Mesenchymal stem cell (in vitro differentiated cells and primary cell): ENCODE data around the gene TBCD.

Source experiments
- DNase-seq: peaks from one replicate; pipeline ENCODE4 v3.0.0-alpha.2; 2013
- H2AFZ ChIP-seq: one replicate; pipeline ENCODE4 v1.6.1; 2013; ENCODE audit warnings: low read depth, mild to moderate bottlenecking, control low read depth, inconsistent platforms, low read length, moderate library complexity
- H2AK5ac ChIP-seq: 2 replicates; pipeline ENCODE4 v1.6.1; 2013; ENCODE audit warnings: low read length, moderate library complexity, mild to moderate bottlenecking, inconsistent platforms; ENCODE audit not compliant: severe bottlenecking
- H2BK120ac ChIP-seq: one replicate; pipeline ENCODE4 v1.6.1; 2013; ENCODE audit warnings: low read depth, mild to moderate bottlenecking, inconsistent platforms, low read length, moderate library complexity
- H2BK12ac ChIP-seq, 2 experiments: one replicate each; pipeline ENCODE4 v1.6.1; 2013; ENCODE audit warnings: inconsistent platforms in 2 of 2, low read length in 2 of 2, mild to moderate bottlenecking in 2 of 2, moderate library complexity in 2 of 2, control low read depth in 1 of 2
- H2BK15ac ChIP-seq: one replicate; pipeline ENCODE4 v1.6.1; 2013; ENCODE audit warnings: mild to moderate bottlenecking, low read depth, inconsistent platforms; ENCODE audit not compliant: poor library complexity, severe bottlenecking
- H2BK5ac ChIP-seq: 2 replicates; pipeline ENCODE4 v1.6.1; 2013; ENCODE audit warnings: low read depth, mild to moderate bottlenecking, low read length, control low read depth, inconsistent platforms; ENCODE audit not compliant: poor library complexity, severe bottlenecking
- H3K14ac ChIP-seq, 2 experiments: one replicate each; pipeline ENCODE4 v1.6.1; 2013; ENCODE audit warnings: inconsistent platforms in 2 of 2, low read length in 2 of 2, control low read depth in 1 of 2, mild to moderate bottlenecking in 1 of 2, moderate library complexity in 1 of 2
- H3K18ac ChIP-seq, 2 experiments: one replicate each; pipeline ENCODE4 v1.6.1; 2013; ENCODE audit warnings: inconsistent platforms in 2 of 2, low read length in 2 of 2, control low read depth in 1 of 2, low read depth in 1 of 2, mild to moderate bottlenecking in 1 of 2
- H3K23ac ChIP-seq, 2 experiments: one replicate each; pipeline ENCODE4 v1.6.1; 2013; ENCODE audit warnings: inconsistent platforms in 2 of 2, low read length in 2 of 2, mild to moderate bottlenecking in 2 of 2, moderate library complexity in 2 of 2, control low read depth in 1 of 2
- H3K27ac ChIP-seq: 2 replicates; pipeline ENCODE4 v1.5.1; 2013; ENCODE audit warnings: mild to moderate bottlenecking, moderate library complexity, low read length, control low read depth, inconsistent platforms; ENCODE audit not compliant: poor library complexity, severe bottlenecking
- H3K27me3 ChIP-seq, 2 experiments: 2 replicates each; pipeline versions ENCODE4 v1.6.1 to v1.7.0; 2013; ENCODE audit warnings: low read length in 2 of 2, mild to moderate bottlenecking in 2 of 2, moderate library complexity in 2 of 2, control low read depth in 1 of 2, inconsistent platforms in 1 of 2; ENCODE audit not compliant: control insufficient read depth in 1 of 2, insufficient read depth in 1 of 2
- H3K36me3 ChIP-seq, 2 experiments: 2 replicates each; pipeline versions ENCODE4 v1.6.1 to v1.7.0; 2013; ENCODE audit warnings: low read length in 2 of 2, control low read depth in 1 of 2, inconsistent platforms in 1 of 2, low read depth in 1 of 2, mild to moderate bottlenecking in 1 of 2; ENCODE audit not compliant: insufficient read depth in 2 of 2, control insufficient read depth in 1 of 2
- H3K4ac ChIP-seq, 2 experiments: one replicate each; pipeline ENCODE4 v1.6.1; 2013; ENCODE audit warnings: inconsistent platforms in 2 of 2, low read length in 2 of 2, mild to moderate bottlenecking in 2 of 2, moderate library complexity in 2 of 2, control low read depth in 1 of 2, low read depth in 1 of 2
- H3K4me1 ChIP-seq: 2 replicates; pipeline ENCODE4 v1.6.1; 2013; ENCODE audit warnings: low read depth, low read length, control low read depth; ENCODE audit not compliant: control insufficient read depth, insufficient read depth
- H3K4me2 ChIP-seq: 2 replicates; pipeline ENCODE4 v1.6.1; 2013; ENCODE audit warnings: low read length, mild to moderate bottlenecking, inconsistent platforms; ENCODE audit not compliant: poor library complexity, severe bottlenecking
- H3K4me3 ChIP-seq, 2 experiments: 2 replicates each; pipeline versions ENCODE4 v1.5.1 to v1.7.0; 2013; ENCODE audit warnings: low read length in 2 of 2, mild to moderate bottlenecking in 2 of 2, control low read depth in 1 of 2, low read depth in 1 of 2; ENCODE audit not compliant: insufficient read depth in 1 of 2
- H3K79me1 ChIP-seq: replicated peaks from 2 replicates; pipeline ENCODE4 v1.6.1; 2013; ENCODE audit warnings: mild to moderate bottlenecking, control low read depth, low read length, inconsistent platforms; ENCODE audit not compliant: poor library complexity, severe bottlenecking
- H3K9ac ChIP-seq: 2 replicates; pipeline ENCODE4 v1.7.0; 2013; ENCODE audit warnings: mild to moderate bottlenecking, low read length, moderate library complexity
- H3K9me3 ChIP-seq: 2 replicates; pipeline ENCODE4 v1.7.0; 2013; ENCODE audit warnings: mild to moderate bottlenecking, low read length; ENCODE audit not compliant: control insufficient read depth
- H4K8ac ChIP-seq: one replicate; pipeline ENCODE4 v1.6.1; 2013; ENCODE audit warnings: inconsistent platforms, mild to moderate bottlenecking, low read length, moderate library complexity
- H4K91ac ChIP-seq: one replicate; pipeline ENCODE4 v1.6.1; 2013; ENCODE audit warnings: mild to moderate bottlenecking, low read length, inconsistent platforms
- WGBS: methylation state at CpG from one replicate; pipeline ENCODE4 v1.1.7; 2013; ENCODE audit warnings: mixed read lengths; 5-methylcytosine and 5-hydroxymethylcytosine counted together

TBCD gene

GRCh38 chr17:82911822-82912221 lies 160.0 kb downstream of the TBCD start:
- DNase-seq = no peak
- Histone ChIP-seq H3K4ac (no peak overlapping the region), H2AK5ac (no peak overlapping the region), H3K4me3 (no peak overlapping the region), H4K8ac (no peak overlapping the region), H3K9me3 (no peaks in the 10 kb centered on the region), H3K27me3 (no peaks in the 10 kb centered on the region), H3K14ac (no peak overlapping the region), H2BK12ac (no peak overlapping the region), H3K36me3 (peaks cover 37 to 59% of the 10 kb centered on the region in 2 experiments), H2BK15ac (no peak overlapping the region), H3K4me2 (no peak overlapping the region), H2BK5ac (no peak overlapping the region), H3K23ac (no peak overlapping the region), H2BK120ac (no peak overlapping the region), H3K27ac (no peak overlapping the region), H4K91ac (no peak overlapping the region), H3K9ac (no peak overlapping the region), H3K18ac (peak overlapping the region in 1 of 2 experiments; percentile 4), H3K79me1 (peaks cover 8% of the 10 kb centered on the region), H3K4me1 (peaks cover 3% of the 10 kb centered on the region), H2AFZ (no peak overlapping the region)
- 95% methylated on average over 14 of the region's 14 CpGs for WGBS

GRCh38 chr17:82912484-82913089 lies 160.7 kb downstream of the TBCD start:
- H4K8ac ChIP-seq = no peak overlapping the region
- no peak overlapping the region for H3K23ac ChIP-seq
- no peak overlapping the region for H3K4me2 ChIP-seq
- H3K27ac ChIP-seq = no peak overlapping the region
- 97% methylated on average over 20 of the region's 20 CpGs for WGBS
- DNase-seq = no peak
- no peak overlapping the region for H2AFZ ChIP-seq
- H3K27me3 ChIP-seq = no peaks in the 10 kb centered on the region
- H2BK15ac ChIP-seq = no peak overlapping the region
- H3K36me3 ChIP-seq = peaks cover 33 to 54% of the 10 kb centered on the region in 2 experiments
- H2BK120ac ChIP-seq = no peak overlapping the region
- H3K9me3 ChIP-seq = no peaks in the 10 kb centered on the region
- no peak overlapping the region for H3K4me3 ChIP-seq
- H3K9ac ChIP-seq = no peak overlapping the region
- no peak overlapping the region for H2BK5ac ChIP-seq
- no peak overlapping the region for H2AK5ac ChIP-seq
- H3K4ac ChIP-seq = no peak overlapping the region
- H3K18ac ChIP-seq = no peak overlapping the region
- H2BK12ac ChIP-seq = no peak overlapping the region
- peaks cover 3% of the 10 kb centered on the region for H3K4me1 ChIP-seq
- peaks cover 8% of the 10 kb centered on the region for H3K79me1 ChIP-seq
- H4K91ac ChIP-seq = no peak overlapping the region
- H3K14ac ChIP-seq = no peak overlapping the region

- H3K79me1 ChIP-seq = peaks cover 6% of the 10 kb centered on the region
- H3K23ac ChIP-seq = no peak overlapping the region
- H3K14ac ChIP-seq = no peak overlapping the region
- peaks cover 3% of the 10 kb centered on the region for H3K4me1 ChIP-seq
- no peak overlapping the region for H2BK120ac ChIP-seq
- no peak overlapping the region for H4K91ac ChIP-seq
- no peak for DNase-seq
- no peaks in the 10 kb centered on the region for H3K27me3 ChIP-seq
- H3K9me3 ChIP-seq = no peaks in the 10 kb centered on the region
- H3K4ac ChIP-seq = no peak overlapping the region
- H3K4me3 ChIP-seq = no peak overlapping the region
- H2AFZ ChIP-seq = no peak overlapping the region
- no peak overlapping the region for H2AK5ac ChIP-seq
- H3K27ac ChIP-seq = no peak overlapping the region
- no peak overlapping the region for H2BK5ac ChIP-seq
- H2BK12ac ChIP-seq = no peak overlapping the region
- no peak overlapping the region for H3K4me2 ChIP-seq
- H2BK15ac ChIP-seq = no peak overlapping the region
- H3K18ac ChIP-seq = no peak overlapping the region
- peaks cover 30 to 51% of the 10 kb centered on the region in 2 experiments for H3K36me3 ChIP-seq
- WGBS = 96% methylated on average over 42 of the region's 44 CpGs
- no peak overlapping the region for H4K8ac ChIP-seq
- no peak overlapping the region for H3K9ac ChIP-seq
These were observed 161.6 kb downstream of the TBCD start for GRCh38 chr17:82913304-82914043.

GRCh38 chr17:82914375-82914774 lies 162.5 kb downstream of the TBCD start:
- H3K18ac ChIP-seq = no peak overlapping the region
- peak overlapping the region in 1 of 2 experiments; percentile 15 for H3K4me3 ChIP-seq
- no peak overlapping the region for H2AK5ac ChIP-seq
- H2BK12ac ChIP-seq = no peak overlapping the region
- H3K9ac ChIP-seq = peak overlapping the region; percentile 1
- WGBS = 89% methylated on average over 19 of the region's 19 CpGs
- peaks cover 30 to 53% of the 10 kb centered on the region in 2 experiments for H3K36me3 ChIP-seq
- H3K79me1 ChIP-seq = peaks cover 6% of the 10 kb centered on the region
- H4K91ac ChIP-seq = no peak overlapping the region
- no peaks in the 10 kb centered on the region for H3K9me3 ChIP-seq
- no peaks in the 10 kb centered on the region for H3K27me3 ChIP-seq
- H3K27ac ChIP-seq = no peak overlapping the region
- H2BK15ac ChIP-seq = no peak overlapping the region
- no peak overlapping the region for H2AFZ ChIP-seq
- no peak overlapping the region for H2BK120ac ChIP-seq
- H3K4ac ChIP-seq = no peak overlapping the region
- no peak overlapping the region for H2BK5ac ChIP-seq
- no peak overlapping the region for H3K4me2 ChIP-seq
- DNase-seq = no peak
- no peak overlapping the region for H3K14ac ChIP-seq
- H3K4me1 ChIP-seq = peaks cover 3% of the 10 kb centered on the region
- no peak overlapping the region for H4K8ac ChIP-seq
- no peak overlapping the region for H3K23ac ChIP-seq
